ENCODE results near the gene SPAM1.
"Not testable (repeated sequence)": the region's sequence is repeated elsewhere in the genome, so short reads cannot be mapped to it uniquely, and the experiment has no call there.

DNA sequence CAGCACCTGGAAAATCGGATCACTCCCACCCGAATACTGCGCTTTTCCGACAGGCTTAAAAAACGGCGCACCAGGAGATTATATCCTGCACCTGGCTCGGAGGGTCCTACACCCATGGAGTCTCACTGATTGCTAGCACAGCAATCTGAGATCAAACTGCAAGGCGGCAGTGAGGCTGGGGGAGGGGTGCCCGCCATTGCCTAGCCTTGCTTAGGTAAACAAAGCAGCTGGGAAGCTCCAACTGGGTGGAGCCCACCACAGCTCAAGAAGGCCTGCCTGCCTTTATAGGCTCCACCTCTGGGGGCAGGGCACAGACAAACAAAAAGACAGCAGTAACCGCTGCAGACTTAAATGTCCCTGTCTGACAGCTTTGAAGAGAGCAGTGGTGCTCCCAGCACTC, 30.3 kb upstream of the SPAM1 start:
- TF ChIP-seq, protein P1, sequence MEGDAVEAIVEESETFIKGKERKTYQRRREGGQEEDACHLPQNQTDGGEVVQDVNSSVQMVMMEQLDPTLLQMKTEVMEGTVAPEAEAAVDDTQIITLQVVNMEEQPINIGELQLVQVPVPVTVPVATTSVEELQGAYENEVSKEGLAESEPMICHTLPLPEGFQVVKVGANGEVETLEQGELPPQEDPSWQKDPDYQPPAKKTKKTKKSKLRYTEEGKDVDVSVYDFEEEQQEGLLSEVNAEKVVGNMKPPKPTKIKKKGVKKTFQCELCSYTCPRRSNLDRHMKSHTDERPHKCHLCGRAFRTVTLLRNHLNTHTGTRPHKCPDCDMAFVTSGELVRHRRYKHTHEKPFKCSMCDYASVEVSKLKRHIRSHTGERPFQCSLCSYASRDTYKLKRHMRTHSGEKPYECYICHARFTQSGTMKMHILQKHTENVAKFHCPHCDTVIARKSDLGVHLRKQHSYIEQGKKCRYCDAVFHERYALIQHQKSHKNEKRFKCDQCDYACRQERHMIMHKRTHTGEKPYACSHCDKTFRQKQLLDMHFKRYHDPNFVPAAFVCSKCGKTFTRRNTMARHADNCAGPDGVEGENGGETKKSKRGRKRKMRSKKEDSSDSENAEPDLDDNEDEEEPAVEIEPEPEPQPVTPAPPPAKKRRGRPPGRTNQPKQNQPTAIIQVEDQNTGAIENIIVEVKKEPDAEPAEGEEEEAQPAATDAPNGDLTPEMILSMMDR (IDR thresholded peaks at IDR 0.05) = not testable (repeated sequence)
- TF ChIP-seq ZFX (IDR thresholded peaks at IDR 0.05; ENCODE audit: borderline replicate concordance) = not testable (repeated sequence)
